HepG2 (cell line): Measurements from ENCODE around the gene TRIP4. TPM values are rescaled to one million over a fixed set of nuclear protein-coding genes. Genes with fewer than 3 reads are reported as not detected.

Experiments used
- FOXA1 ChIP-seq, 2 experiments: fragments of 450-650 bp in 1 of 2; sonication (generic) in 1 of 2; formaldehyde crosslinking in 1 of 2; IDR thresholded peaks; 2 replicates each; pipeline versions ENCODE4 v1.4.0 to v1.6.1; 2016 to 2020; ENCODE audit warnings: missing genetic modification reagents in 1 of 2
- FOXC1 ChIP-seq: sonication (generic); formaldehyde crosslinking; IDR thresholded peaks from 2 replicates; pipeline ENCODE4 v1.8.0; 2022; ENCODE audit warnings: mild to moderate bottlenecking, missing genetic modification reagents, borderline replicate concordance
- ISL2 ChIP-seq: sonication (generic); formaldehyde crosslinking; IDR thresholded peaks from 2 replicates; pipeline ENCODE4 v1.5.0; 2020; ENCODE audit warnings: missing genetic modification reagents
- LCORL ChIP-seq, 2 experiments: fragments of 450-650 bp in 1 of 2; sonication (generic) in 1 of 2; formaldehyde crosslinking in 1 of 2; IDR thresholded peaks; 2 replicates each; pipeline versions ENCODE4 v1.5.0 to v1.6.1; 2017 to 2020; ENCODE audit warnings: antibody characterized with exemption in 1 of 2, missing genetic modification reagents in 1 of 2
- MTF2 ChIP-seq: sonication (generic); formaldehyde crosslinking; IDR thresholded peaks from 2 replicates; pipeline ENCODE4 v1.5.0; 2020; ENCODE audit warnings: missing genetic modification reagents, borderline replicate concordance
- NR2F6 ChIP-seq, 2 experiments: IDR thresholded peaks; 2 replicates each; pipeline ENCODE4 v1.6.1; 2016; ENCODE audit warnings: antibody characterized with exemption in 1 of 2, mild to moderate bottlenecking in 1 of 2
- POLR2A ChIP-seq, 2 experiments: IDR thresholded peaks; 2 replicates each; pipeline ENCODE4 v1.6.1; 2011; ENCODE audit warnings: low read depth in 2 of 2, low read length in 2 of 2, mild to moderate bottlenecking in 1 of 2, moderate library complexity in 1 of 2; ENCODE audit not compliant: insufficient read depth in 1 of 2
- REL ChIP-seq: sonication (generic); formaldehyde crosslinking; conservative IDR thresholded peaks from 2 replicates; pipeline ENCODE4 v1.8.0; 2022; ENCODE audit warnings: mild to moderate bottlenecking, missing genetic modification reagents, moderate library complexity
- SRSF1 ChIP-seq: fragments of 200-400 bp; formaldehyde crosslinking; optimal IDR thresholded peaks from 2 replicates; pipeline ENCODE3; 2017; ENCODE audit warnings: mild to moderate bottlenecking, low read depth, low read length, moderate library complexity
- TMF1 ChIP-seq: sonication (generic); formaldehyde crosslinking; IDR thresholded peaks from 2 replicates; pipeline ENCODE4 v1.8.1; 2022; ENCODE audit warnings: low read depth, missing genetic modification reagents
- ZMYM4 ChIP-seq: sonication (generic); formaldehyde crosslinking; IDR thresholded peaks from 2 replicates; pipeline ENCODE4 v1.8.1; 2023; ENCODE audit warnings: mild to moderate bottlenecking, missing genetic modification reagents
- ZNF468 ChIP-seq: sonication (generic); formaldehyde crosslinking; IDR thresholded peaks from 2 replicates; pipeline ENCODE4 v1.8.0; 2022; ENCODE audit warnings: mild to moderate bottlenecking, moderate library complexity, missing genetic modification reagents
- ZNF7 ChIP-seq: IDR thresholded peaks from 2 replicates; pipeline ENCODE4 v1.6.1; 2016; ENCODE audit warnings: missing biosample characterization, missing genetic modification reagents
- polyA plus RNA-seq, 8 experiments: library from polyadenylated mRNA; depleted of rRNA in 3 of 8; stranded (reverse) in 7 of 8; unstranded in 1 of 8; fragments of >200 nt; fragmentation: Illumina TruSeq in 4 of 8; extraction: Trizol in 4 of 8; gene quantifications; 2 replicates each; pipeline versions ENCODE4 v1.2.1 to v1.2.3, GENCODE V29; 2011 to 2016; ENCODE audit warnings: low read depth in 4 of 8, missing spikeins in 1 of 8, mixed read lengths in 1 of 8; ENCODE audit not compliant: insufficient read depth in 1 of 8
- total RNA-seq, 5 experiments: library from RNA; depleted of rRNA; stranded (reverse); fragments of >200 nt; fragmentation: Illumina TruSeq; extraction: Trizol; gene quantifications; 2 replicates each; pipeline ENCODE4 v1.2.3, GENCODE V29; 2016; ENCODE audit warnings: low read depth in 1 of 5
- TF ChIP-seq, protein P1 (sequence below): sonication (generic); formaldehyde crosslinking; IDR thresholded peaks from 2 replicates; pipeline ENCODE4 v1.4.0; 2020; ENCODE audit warnings: missing genetic modification reagents
- TF ChIP-seq, protein P2 (sequence below): sonication (generic); formaldehyde crosslinking; IDR thresholded peaks from 2 replicates; pipeline ENCODE4 v1.4.0; 2020; ENCODE audit warnings: missing genetic modification reagents
- TF ChIP-seq, protein P3 (sequence below): sonication (generic); formaldehyde crosslinking; IDR thresholded peaks from 2 replicates; pipeline ENCODE4 v1.4.0; 2020; ENCODE audit warnings: missing genetic modification reagents, borderline replicate concordance
- TF ChIP-seq, protein P4 (sequence below): fragments of 450-650 bp; IDR thresholded peaks from 2 replicates; pipeline ENCODE4 v1.6.1; 2017; ENCODE audit warnings: mild to moderate bottlenecking

Gene TRIP4
- total and polyA plus RNA-seq, 2 of the 13 experiments (the other 11 are each of a cell fraction or from before 2014, with no cell fraction given), result 7.1 to 11.8 TPM

DNA sequence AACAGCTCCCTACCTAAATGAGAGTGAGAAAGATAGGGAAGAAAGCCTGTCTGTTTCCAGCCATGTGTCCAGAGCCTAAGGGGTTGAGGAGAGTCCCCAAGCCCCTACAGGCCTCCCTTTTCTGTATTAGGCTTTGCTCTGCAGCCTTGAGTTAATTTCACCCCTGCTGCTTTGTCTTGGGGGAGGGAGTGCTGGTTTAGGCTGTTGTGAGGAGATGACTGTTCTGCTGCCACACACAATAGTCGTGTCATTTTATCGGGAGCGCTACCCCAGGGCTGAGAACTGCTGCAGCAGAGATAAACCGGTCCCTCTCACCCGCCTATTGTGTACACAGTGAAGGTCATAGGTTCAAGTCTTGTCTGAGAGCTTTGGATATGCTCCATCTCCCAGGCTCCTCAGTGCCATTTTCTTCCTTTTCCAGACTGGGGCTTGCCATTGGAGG lies 74.1 kb downstream of the TRIP4 start (continued):
- TF ChIP-seq NR2F6 (IDR thresholded peaks at IDR 0.05) (peak; percentile 50; the same call in 1 of the 2 replicates), NR2F6 (CRISPR knock-in tag; IDR thresholded peaks at IDR 0.05) (no peak), LCORL (IDR thresholded peaks at IDR 0.05) (no peak), LCORL (CRISPR knock-in tag; IDR thresholded peaks at IDR 0.05) (0 out of 2 replicates have a peak, but pooled peaks have one; percentile 42), MTF2 (CRISPR knock-in tag) (no peak), ZNF7 (CRISPR knock-in tag) (peak; percentile 23; the same call in 1 of the 2 replicates), REL (no peak), ZNF468 (CRISPR knock-in tag) (no peak), FOXC1 (CRISPR knock-in tag) (peak; percentile 44; the same call in 1 of the 2 replicates), ZMYM4 (CRISPR knock-in tag) (0 out of 2 replicates have a peak, but pooled peaks have one; percentile 12), SRSF1 (no peak), ISL2 (CRISPR knock-in tag) (peak; percentile 13; the same call in 1 of the 2 replicates), POLR2A (IDR thresholded peaks at IDR 0.05; ENCODE audit: insufficient read depth in 1 of 2, low read depth in 2 of 2, low read length in 2 of 2) (no peak; a peak in 1 of 4 replicates), TMF1 (CRISPR knock-in tag) (no peak), FOXA1 (IDR thresholded peaks at IDR 0.05) (no peak), FOXA1 (CRISPR knock-in tag; IDR thresholded peaks at IDR 0.05) (0 out of 2 replicates have a peak, but pooled peaks have one; percentile 17)
- TF ChIP-seq, protein P1, sequence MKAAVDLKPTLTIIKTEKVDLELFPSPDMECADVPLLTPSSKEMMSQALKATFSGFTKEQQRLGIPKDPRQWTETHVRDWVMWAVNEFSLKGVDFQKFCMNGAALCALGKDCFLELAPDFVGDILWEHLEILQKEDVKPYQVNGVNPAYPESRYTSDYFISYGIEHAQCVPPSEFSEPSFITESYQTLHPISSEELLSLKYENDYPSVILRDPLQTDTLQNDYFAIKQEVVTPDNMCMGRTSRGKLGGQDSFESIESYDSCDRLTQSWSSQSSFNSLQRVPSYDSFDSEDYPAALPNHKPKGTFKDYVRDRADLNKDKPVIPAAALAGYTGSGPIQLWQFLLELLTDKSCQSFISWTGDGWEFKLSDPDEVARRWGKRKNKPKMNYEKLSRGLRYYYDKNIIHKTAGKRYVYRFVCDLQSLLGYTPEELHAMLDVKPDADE (CRISPR knock-in tag), result no peak
- TF ChIP-seq, protein P2, sequence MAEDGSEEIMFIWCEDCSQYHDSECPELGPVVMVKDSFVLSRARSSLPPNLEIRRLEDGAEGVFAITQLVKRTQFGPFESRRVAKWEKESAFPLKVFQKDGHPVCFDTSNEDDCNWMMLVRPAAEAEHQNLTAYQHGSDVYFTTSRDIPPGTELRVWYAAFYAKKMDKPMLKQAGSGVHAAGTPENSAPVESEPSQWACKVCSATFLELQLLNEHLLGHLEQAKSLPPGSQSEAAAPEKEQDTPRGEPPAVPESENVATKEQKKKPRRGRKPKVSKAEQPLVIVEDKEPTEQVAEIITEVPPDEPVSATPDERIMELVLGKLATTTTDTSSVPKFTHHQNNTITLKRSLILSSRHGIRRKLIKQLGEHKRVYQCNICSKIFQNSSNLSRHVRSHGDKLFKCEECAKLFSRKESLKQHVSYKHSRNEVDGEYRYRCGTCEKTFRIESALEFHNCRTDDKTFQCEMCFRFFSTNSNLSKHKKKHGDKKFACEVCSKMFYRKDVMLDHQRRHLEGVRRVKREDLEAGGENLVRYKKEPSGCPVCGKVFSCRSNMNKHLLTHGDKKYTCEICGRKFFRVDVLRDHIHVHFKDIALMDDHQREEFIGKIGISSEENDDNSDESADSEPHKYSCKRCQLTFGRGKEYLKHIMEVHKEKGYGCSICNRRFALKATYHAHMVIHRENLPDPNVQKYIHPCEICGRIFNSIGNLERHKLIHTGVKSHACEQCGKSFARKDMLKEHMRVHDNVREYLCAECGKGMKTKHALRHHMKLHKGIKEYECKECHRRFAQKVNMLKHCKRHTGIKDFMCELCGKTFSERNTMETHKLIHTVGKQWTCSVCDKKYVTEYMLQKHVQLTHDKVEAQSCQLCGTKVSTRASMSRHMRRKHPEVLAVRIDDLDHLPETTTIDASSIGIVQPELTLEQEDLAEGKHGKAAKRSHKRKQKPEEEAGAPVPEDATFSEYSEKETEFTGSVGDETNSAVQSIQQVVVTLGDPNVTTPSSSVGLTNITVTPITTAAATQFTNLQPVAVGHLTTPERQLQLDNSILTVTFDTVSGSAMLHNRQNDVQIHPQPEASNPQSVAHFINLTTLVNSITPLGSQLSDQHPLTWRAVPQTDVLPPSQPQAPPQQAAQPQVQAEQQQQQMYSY (CRISPR knock-in tag), result 0 out of 2 replicates have a peak, but pooled peaks have one; percentile 2
- TF ChIP-seq, protein P3, sequence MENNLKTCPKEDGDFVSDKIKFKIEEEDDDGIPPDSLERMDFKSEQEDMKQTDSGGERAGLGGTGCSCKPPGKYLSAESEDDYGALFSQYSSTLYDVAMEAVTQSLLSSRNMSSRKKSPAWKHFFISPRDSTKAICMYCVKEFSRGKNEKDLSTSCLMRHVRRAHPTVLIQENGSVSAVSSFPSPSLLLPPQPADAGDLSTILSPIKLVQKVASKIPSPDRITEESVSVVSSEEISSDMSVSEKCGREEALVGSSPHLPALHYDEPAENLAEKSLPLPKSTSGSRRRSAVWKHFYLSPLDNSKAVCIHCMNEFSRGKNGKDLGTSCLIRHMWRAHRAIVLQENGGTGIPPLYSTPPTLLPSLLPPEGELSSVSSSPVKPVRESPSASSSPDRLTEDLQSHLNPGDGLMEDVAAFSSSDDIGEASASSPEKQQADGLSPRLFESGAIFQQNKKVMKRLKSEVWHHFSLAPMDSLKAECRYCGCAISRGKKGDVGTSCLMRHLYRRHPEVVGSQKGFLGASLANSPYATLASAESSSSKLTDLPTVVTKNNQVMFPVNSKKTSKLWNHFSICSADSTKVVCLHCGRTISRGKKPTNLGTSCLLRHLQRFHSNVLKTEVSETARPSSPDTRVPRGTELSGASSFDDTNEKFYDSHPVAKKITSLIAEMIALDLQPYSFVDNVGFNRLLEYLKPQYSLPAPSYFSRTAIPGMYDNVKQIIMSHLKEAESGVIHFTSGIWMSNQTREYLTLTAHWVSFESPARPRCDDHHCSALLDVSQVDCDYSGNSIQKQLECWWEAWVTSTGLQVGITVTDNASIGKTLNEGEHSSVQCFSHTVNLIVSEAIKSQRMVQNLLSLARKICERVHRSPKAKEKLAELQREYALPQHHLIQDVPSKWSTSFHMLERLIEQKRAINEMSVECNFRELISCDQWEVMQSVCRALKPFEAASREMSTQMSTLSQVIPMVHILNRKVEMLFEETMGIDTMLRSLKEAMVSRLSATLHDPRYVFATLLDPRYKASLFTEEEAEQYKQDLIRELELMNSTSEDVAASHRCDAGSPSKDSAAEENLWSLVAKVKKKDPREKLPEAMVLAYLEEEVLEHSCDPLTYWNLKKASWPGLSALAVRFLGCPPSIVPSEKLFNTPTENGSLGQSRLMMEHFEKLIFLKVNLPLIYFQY (CRISPR knock-in tag), result no peak
- TF ChIP-seq, protein P4, sequence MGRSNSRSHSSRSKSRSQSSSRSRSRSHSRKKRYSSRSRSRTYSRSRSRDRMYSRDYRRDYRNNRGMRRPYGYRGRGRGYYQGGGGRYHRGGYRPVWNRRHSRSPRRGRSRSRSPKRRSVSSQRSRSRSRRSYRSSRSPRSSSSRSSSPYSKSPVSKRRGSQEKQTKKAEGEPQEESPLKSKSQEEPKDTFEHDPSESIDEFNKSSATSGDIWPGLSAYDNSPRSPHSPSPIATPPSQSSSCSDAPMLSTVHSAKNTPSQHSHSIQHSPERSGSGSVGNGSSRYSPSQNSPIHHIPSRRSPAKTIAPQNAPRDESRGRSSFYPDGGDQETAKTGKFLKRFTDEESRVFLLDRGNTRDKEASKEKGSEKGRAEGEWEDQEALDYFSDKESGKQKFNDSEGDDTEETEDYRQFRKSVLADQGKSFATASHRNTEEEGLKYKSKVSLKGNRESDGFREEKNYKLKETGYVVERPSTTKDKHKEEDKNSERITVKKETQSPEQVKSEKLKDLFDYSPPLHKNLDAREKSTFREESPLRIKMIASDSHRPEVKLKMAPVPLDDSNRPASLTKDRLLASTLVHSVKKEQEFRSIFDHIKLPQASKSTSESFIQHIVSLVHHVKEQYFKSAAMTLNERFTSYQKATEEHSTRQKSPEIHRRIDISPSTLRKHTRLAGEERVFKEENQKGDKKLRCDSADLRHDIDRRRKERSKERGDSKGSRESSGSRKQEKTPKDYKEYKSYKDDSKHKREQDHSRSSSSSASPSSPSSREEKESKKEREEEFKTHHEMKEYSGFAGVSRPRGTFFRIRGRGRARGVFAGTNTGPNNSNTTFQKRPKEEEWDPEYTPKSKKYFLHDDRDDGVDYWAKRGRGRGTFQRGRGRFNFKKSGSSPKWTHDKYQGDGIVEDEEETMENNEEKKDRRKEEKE, result no peak
